A549 (cell line): ENCODE data around the gene OR10G3. TPM values are rescaled to one million over a fixed set of nuclear protein-coding genes. Genes with fewer than 3 reads are reported as not detected.

ENCODE experiments used
- ATAC-seq, 2 experiments: fragments of 200-7000 bp in 1 of 2; fragments of >200 bp in 1 of 2; cut with Nextera tagmentation in 1 of 2; cut with Tn5 transposase in 1 of 2; 3 replicates each; pipeline versions ENCODE4 v1.8.0 to v1.9.1; 2018 to 2020; ENCODE audit warnings: mild to moderate bottlenecking in 1 of 2, moderate library complexity in 1 of 2
- CTCF ChIA-PET: fragments of 300-600 bp; sonication (Branson Sonifier 250); formaldehyde crosslinking; extraction: SDS; loops from one replicate; lab custom pipeline; 2021; ENCODE audit warnings: antibody characterized with exemption, inconsistent platforms; lab: Yijun Ruan, JAX
- POLR2A ChIA-PET: fragments of 350-600 bp; formaldehyde crosslinking; extraction: SDS; loops from one replicate; lab custom pipeline; 2021; ENCODE audit warnings: antibody characterized with exemption, inconsistent platforms; lab: Yijun Ruan, JAX
- DNase-seq, 2 experiments: peaks; one replicate each; pipeline versions ENCODE4 v3.0.0 to v3.0.0-alpha.2; 2011 to 2016; ENCODE audit warnings: low read depth in 1 of 2, low spot score in 1 of 2
- FAIRE-seq: peaks from 2 replicates; lab custom pipeline; 2011; peaks lifted over from hg19 to GRCh38; lab: Jason Lieb, UNC
- H3K27ac ChIP-seq, 2 experiments: fragments of >200 bp; sonication (Bioruptor Twin); formaldehyde crosslinking; 3 replicates each; pipeline ENCODE4 v1.5.1; 2016 to 2017
- H3K4me1 ChIP-seq: fragments of >200 bp; sonication (Bioruptor Twin); formaldehyde crosslinking; 3 replicates; pipeline ENCODE4 v1.6.1; 2016
- H3K4me2 ChIP-seq: fragments of >200 bp; sonication (Bioruptor Twin); formaldehyde crosslinking; 3 replicates; pipeline ENCODE4 v1.6.1; 2016
- H3K4me3 ChIP-seq: fragments of >200 bp; sonication (Bioruptor Twin); formaldehyde crosslinking; 3 replicates; pipeline ENCODE4 v1.5.1; 2016
- H3K9me3 ChIP-seq: fragments of >200 bp; sonication (Bioruptor Twin); formaldehyde crosslinking; 3 replicates; pipeline ENCODE4 v1.6.1; 2016
- CBX2 ChIP-seq: fragments of 200-600 bp; sonication (generic); IDR thresholded peaks from 2 replicates; pipeline ENCODE4 v1.6.1; 2016; ENCODE audit warnings: low read depth, mild to moderate bottlenecking, borderline replicate concordance
- CEBPB ChIP-seq, 2 experiments: fragments of >200 bp in 1 of 2; sonication (Bioruptor Twin) in 1 of 2; formaldehyde crosslinking in 1 of 2; IDR thresholded peaks; 2 replicates each; pipeline ENCODE4 v1.6.1; 2012 to 2016
- CHD2 ChIP-seq: fragments of 150-350 bp; IDR thresholded peaks from 2 replicates; pipeline ENCODE4 v1.6.1; 2014; ENCODE audit warnings: low read length; ENCODE audit not compliant: partially characterized antibody
- CHD4 ChIP-seq: fragments of 200-600 bp; sonication (generic); IDR thresholded peaks from 2 replicates; pipeline ENCODE4 v1.6.1; 2016; ENCODE audit warnings: antibody characterized with exemption, mild to moderate bottlenecking, borderline replicate concordance
- GATA3 ChIP-seq: IDR thresholded peaks from 2 replicates; pipeline ENCODE4 v1.6.1; 2012; ENCODE audit warnings: borderline replicate concordance
- HOXA7 ChIP-seq: fragments of 250-450 bp; sonication (Bioruptor Pico); IDR thresholded peaks from 2 replicates; pipeline ENCODE4 v1.5.0; 2020; ENCODE audit warnings: mild to moderate bottlenecking, moderate library complexity
- HOXB5 ChIP-seq: fragments of 250-450 bp; sonication (Bioruptor Pico); IDR thresholded peaks from 2 replicates; pipeline ENCODE4 v1.5.0; 2020; ENCODE audit warnings: mild to moderate bottlenecking, moderate library complexity
- KDM1A ChIP-seq: fragments of 200-600 bp; sonication (generic); IDR thresholded peaks from 2 replicates; pipeline ENCODE4 v1.6.1; 2016; ENCODE audit warnings: low read depth, mild to moderate bottlenecking
- POLR2A ChIP-seq: IDR thresholded peaks from 2 replicates; pipeline ENCODE4 v1.6.1; 2012; ENCODE audit warnings: mild to moderate bottlenecking, low read length
- RAD21 ChIP-seq, 2 experiments: fragments of >200 bp in 1 of 2; sonication (Bioruptor Twin) in 1 of 2; formaldehyde crosslinking in 1 of 2; IDR thresholded peaks in 1 of 2; conservative IDR thresholded peaks in 1 of 2; 2 replicates in 1 of 2; 3 replicates in 1 of 2; pipeline ENCODE4 v1.6.1; 2012 to 2018; ENCODE audit warnings: inconsistent platforms in 1 of 2
- RCOR1 ChIP-seq: fragments of 150-350 bp; IDR thresholded peaks from 2 replicates; pipeline ENCODE4 v1.6.1; 2014; ENCODE audit warnings: antibody characterized with exemption, low read length, low read depth
- RFX5 ChIP-seq: fragments of 450-650 bp; IDR thresholded peaks from 2 replicates; pipeline ENCODE4 v1.7.1; 2014; ENCODE audit warnings: antibody characterized with exemption, mild to moderate bottlenecking, moderate library complexity
- RNF2 ChIP-seq: fragments of 200-600 bp; sonication (generic); IDR thresholded peaks from 2 replicates; pipeline ENCODE4 v1.6.1; 2016; ENCODE audit warnings: low read depth, mild to moderate bottlenecking, antibody characterized with exemption, moderate library complexity, borderline replicate concordance
- TFCP2L1 ChIP-seq: fragments of 250-450 bp; sonication (Bioruptor Pico); IDR thresholded peaks from 2 replicates; pipeline ENCODE4 v1.5.0; 2021; ENCODE audit warnings: mild to moderate bottlenecking
- TP53 ChIP-seq: fragments of 250-450 bp; sonication (Bioruptor Pico); IDR thresholded peaks from 2 replicates; pipeline ENCODE4 v1.5.0; 2021; ENCODE audit warnings: mild to moderate bottlenecking, moderate library complexity
- ZFP36 ChIP-seq: fragments of 450-650 bp; IDR thresholded peaks from 2 replicates; pipeline ENCODE4 v1.6.1; 2014; ENCODE audit warnings: borderline replicate concordance; ENCODE audit not compliant: partially characterized antibody
- WGBS: methylation state at CpG from one replicate; pipeline ENCODE4 v1.1.6; 2017; ENCODE audit errors: missing lambda C conversion rate; 5-methylcytosine and 5-hydroxymethylcytosine counted together
- polyA plus RNA-seq, 4 experiments: library from polyadenylated mRNA; depleted of rRNA in 3 of 4; stranded (reverse); fragments of >200 nt; fragmentation: RNase III in 1 of 4; extraction: RNeasy Plus Mini Kit Qiagen cat#74134 plus additional on column Dnase treatment in 1 of 4; gene quantifications; 2 replicates in 3 of 4; 3 replicates in 1 of 4; pipeline ENCODE4 v1.2.3, GENCODE V29; 2011 to 2017
- TF ChIP-seq, protein P1 (sequence below): fragments of 450-650 bp; IDR thresholded peaks from 2 replicates; pipeline ENCODE4 v1.6.1; 2014; ENCODE audit warnings: antibody characterized with exemption
- TF ChIP-seq, protein P2 (sequence below): fragments of >200 bp; sonication (Bioruptor Twin); formaldehyde crosslinking; IDR thresholded peaks from 3 replicates; pipeline ENCODE4 v1.5.1; 2016
- TF ChIP-seq, protein P3 (sequence below): IDR thresholded peaks from 2 replicates; pipeline ENCODE4 v1.6.1; 2012
- TF ChIP-seq, protein P4 (sequence below): IDR thresholded peaks from 2 replicates; pipeline ENCODE4 v1.6.1; 2012; ENCODE audit warnings: low read depth, borderline replicate concordance

Gene OR10G3
- polyA plus RNA-seq, 2 of the 4 experiments (the other 2 are of a cell fraction): not detected

DNA sequence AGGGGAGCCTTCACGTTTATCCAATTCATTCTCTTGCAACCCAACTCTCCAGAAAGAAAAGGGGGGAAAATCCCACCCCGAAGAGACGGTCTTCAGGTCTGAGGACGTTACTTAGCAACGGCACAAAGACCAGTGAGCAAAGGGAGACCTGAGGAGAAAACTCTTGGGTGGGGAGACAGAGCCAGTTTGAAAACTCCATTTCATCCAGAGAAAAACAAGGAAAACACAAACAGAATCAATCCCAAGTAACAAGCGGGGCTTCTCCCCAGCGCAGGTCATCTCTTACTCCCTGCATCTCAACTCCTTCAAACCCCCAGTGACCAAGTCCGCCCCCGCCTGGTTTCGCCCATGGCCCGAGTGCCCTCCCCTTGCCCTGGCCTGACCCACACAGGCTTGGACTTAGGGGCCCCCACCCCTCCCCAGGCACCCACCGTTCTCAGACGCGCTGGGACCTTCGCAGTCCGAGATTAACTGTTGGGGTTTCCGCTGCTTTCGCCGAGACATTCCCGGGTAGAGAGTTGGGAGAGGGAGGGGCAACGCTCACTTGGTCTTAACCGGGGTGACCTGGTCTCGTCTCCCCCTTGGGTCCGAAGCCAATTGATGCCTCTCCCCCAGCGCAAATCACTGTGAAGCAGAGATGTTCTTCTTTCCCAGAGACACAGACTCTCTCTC lies 43.3 kb downstream of the OR10G3 start:
- no peak overlapping the region for H3K27ac ChIP-seq
- H3K9me3 ChIP-seq: no peaks in the 10 kb centered on the region
- H3K4me3 ChIP-seq: no peak overlapping the region
- ATAC-seq: no peak
- no peak overlapping the region for H3K4me2 ChIP-seq
- DNase-seq: no peak
- POLR2A ChIA-PET: no interaction called here
- WGBS: 46% methylated on average over 20 of the region's 25 CpGs
- CTCF ChIA-PET: interaction anchor here (1.3 kb wide), 1 partner anchor 38 kb away, joined by 4 read pairs; no protein-coding TSS in a partner anchor
- no peaks in the 10 kb centered on the region for H3K4me1 ChIP-seq
- no peak for FAIRE-seq
- TF ChIP-seq TFCP2L1 (CRISPR knock-in tag): no peak
- TF ChIP-seq RAD21 (conservative IDR thresholded peaks at IDR 0.05 in 1 of 2, IDR thresholded peaks at IDR 0.05 in 1 of 2): no peak
- TF ChIP-seq, protein P1, sequence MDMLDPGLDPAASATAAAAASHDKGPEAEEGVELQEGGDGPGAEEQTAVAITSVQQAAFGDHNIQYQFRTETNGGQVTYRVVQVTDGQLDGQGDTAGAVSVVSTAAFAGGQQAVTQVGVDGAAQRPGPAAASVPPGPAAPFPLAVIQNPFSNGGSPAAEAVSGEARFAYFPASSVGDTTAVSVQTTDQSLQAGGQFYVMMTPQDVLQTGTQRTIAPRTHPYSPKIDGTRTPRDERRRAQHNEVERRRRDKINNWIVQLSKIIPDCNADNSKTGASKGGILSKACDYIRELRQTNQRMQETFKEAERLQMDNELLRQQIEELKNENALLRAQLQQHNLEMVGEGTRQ: no peak
- TF ChIP-seq TP53 (CRISPR knock-in tag): no peak
- TF ChIP-seq ZFP36: no peak
- no peak for TF ChIP-seq RCOR1
- TF ChIP-seq, all 56 proteins: peak for 0

DNA sequence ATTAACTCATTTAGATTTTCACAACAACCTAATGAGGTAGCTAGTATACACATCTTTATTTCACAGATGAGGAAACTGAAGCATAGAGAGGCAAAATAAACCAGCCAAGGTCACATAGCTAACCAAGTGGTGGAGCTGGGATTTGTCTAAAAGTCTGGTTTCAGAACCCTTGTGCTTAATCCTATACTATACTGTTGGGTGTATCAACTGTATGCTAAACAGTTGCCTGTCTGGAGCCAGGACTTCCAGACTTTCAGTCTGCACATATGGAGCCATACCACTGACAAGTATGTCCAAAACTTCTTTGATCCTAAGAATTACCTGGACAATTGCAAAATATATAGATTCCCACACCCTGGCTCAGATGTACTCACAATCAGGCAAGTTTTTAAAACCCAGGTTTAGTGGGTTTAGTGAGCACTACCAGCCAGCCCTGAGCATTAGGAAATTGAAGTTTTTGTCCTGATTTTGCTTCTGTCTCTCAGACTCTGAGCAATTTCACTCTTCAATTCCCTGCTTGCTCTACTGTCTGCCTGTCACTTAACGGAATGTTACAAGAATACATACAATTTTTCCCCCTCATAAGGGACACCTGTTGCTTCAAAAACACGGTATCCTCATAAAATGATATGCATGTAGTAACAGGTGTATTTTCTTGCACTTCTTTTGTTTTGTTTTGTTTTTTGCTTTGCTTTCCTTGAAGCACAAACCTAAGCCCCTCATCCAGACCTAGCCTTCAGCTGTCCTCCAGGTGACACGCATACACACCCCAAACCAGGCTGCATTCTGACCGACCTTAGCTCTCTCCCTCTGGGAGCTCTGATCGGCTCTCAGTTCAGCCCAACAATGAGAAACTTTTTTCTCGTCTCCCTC lies 44.1 kb downstream of the OR10G3 start:
- H3K4me3 ChIP-seq: no peak overlapping the region
- FAIRE-seq: peak; percentile 32
- ATAC-seq: peak in 1 of 2 experiments; percentile 48; a peak in 3 of 6 replicates

More for the DNA sequence above, 44.1 kb downstream of the OR10G3 start:
- no peaks in the 10 kb centered on the region for H3K4me1 ChIP-seq
- H3K27ac ChIP-seq: no peak overlapping the region
- ChIA-PET CTCF (interaction anchor here (1.3 kb wide), 1 partner anchor 37 kb away, joined by 4 read pairs; no protein-coding TSS in a partner anchor), POLR2A (no interaction called here)
- H3K9me3 ChIP-seq: no peaks in the 10 kb centered on the region
- DNase-seq: no peak
- TF ChIP-seq CHD4 (no peak), HOXB5 (CRISPR knock-in tag) (no peak), ZFP36 (no peak), POLR2A (no peak), TP53 (CRISPR knock-in tag) (no peak), GATA3 (no peak), CHD2 (no peak), CBX2 (no peak), KDM1A (no peak), RFX5 (no peak), CEBPB (IDR thresholded peaks at IDR 0.05) (no peak), RNF2 (no peak), HOXA7 (CRISPR knock-in tag) (no peak)
- TF ChIP-seq, protein P2, sequence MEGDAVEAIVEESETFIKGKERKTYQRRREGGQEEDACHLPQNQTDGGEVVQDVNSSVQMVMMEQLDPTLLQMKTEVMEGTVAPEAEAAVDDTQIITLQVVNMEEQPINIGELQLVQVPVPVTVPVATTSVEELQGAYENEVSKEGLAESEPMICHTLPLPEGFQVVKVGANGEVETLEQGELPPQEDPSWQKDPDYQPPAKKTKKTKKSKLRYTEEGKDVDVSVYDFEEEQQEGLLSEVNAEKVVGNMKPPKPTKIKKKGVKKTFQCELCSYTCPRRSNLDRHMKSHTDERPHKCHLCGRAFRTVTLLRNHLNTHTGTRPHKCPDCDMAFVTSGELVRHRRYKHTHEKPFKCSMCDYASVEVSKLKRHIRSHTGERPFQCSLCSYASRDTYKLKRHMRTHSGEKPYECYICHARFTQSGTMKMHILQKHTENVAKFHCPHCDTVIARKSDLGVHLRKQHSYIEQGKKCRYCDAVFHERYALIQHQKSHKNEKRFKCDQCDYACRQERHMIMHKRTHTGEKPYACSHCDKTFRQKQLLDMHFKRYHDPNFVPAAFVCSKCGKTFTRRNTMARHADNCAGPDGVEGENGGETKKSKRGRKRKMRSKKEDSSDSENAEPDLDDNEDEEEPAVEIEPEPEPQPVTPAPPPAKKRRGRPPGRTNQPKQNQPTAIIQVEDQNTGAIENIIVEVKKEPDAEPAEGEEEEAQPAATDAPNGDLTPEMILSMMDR: no peak
- TF ChIP-seq, protein P1: no peak
- TF ChIP-seq, protein P3, sequence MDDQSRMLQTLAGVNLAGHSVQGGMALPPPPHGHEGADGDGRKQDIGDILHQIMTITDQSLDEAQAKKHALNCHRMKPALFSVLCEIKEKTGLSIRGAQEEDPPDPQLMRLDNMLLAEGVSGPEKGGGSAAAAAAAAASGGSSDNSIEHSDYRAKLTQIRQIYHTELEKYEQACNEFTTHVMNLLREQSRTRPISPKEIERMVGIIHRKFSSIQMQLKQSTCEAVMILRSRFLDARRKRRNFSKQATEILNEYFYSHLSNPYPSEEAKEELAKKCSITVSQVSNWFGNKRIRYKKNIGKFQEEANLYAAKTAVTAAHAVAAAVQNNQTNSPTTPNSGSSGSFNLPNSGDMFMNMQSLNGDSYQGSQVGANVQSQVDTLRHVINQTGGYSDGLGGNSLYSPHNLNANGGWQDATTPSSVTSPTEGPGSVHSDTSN: no peak
- TF ChIP-seq, protein P4, sequence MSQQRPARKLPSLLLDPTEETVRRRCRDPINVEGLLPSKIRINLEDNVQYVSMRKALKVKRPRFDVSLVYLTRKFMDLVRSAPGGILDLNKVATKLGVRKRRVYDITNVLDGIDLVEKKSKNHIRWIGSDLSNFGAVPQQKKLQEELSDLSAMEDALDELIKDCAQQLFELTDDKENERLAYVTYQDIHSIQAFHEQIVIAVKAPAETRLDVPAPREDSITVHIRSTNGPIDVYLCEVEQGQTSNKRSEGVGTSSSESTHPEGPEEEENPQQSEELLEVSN: no peak
- 72% methylated on average over 6 of the region's 6 CpGs for WGBS
- no peak overlapping the region for H3K4me2 ChIP-seq
